Parathyroid adenoma (tissue), 2 donors: ENCODE data around the gene GEN1.

Source experiments
- H2AFZ ChIP-seq: fragments of 300-600 bp; sonication (generic); one replicate; pipeline ENCODE4 v1.7.0; 2017; ENCODE audit warnings: antibody characterized with exemption, mild to moderate bottlenecking
- H3K27ac ChIP-seq: fragments of 300-600 bp; sonication (generic); one replicate; pipeline ENCODE4 v1.7.0; 2017
- H3K27me3 ChIP-seq: fragments of 300-600 bp; sonication (generic); one replicate; pipeline ENCODE4 v1.7.0; 2017; ENCODE audit warnings: low read length; ENCODE audit not compliant: control insufficient read depth, insufficient read depth
- H3K36me3 ChIP-seq: fragments of 300-600 bp; sonication (generic); one replicate; pipeline ENCODE4 v1.7.0; 2017; ENCODE audit warnings: low read length; ENCODE audit not compliant: control insufficient read depth, insufficient read depth
- H3K4me1 ChIP-seq: fragments of 300-600 bp; sonication (generic); one replicate; pipeline ENCODE4 v1.7.0; 2017; ENCODE audit warnings: control low read depth
- H3K4me2 ChIP-seq: fragments of 300-600 bp; sonication (generic); one replicate; pipeline ENCODE4 v1.7.0; 2017; ENCODE audit warnings: low read length
- H3K4me3 ChIP-seq: fragments of 300-600 bp; sonication (generic); one replicate; pipeline ENCODE4 v1.7.0; 2017; ENCODE audit warnings: low read depth, low read length
- H3K79me2 ChIP-seq: fragments of 300-600 bp; sonication (generic); one replicate; pipeline ENCODE4 v1.7.0; 2017; ENCODE audit warnings: control low read depth
- H3K9ac ChIP-seq: fragments of 300-600 bp; sonication (generic); one replicate; pipeline ENCODE4 v1.7.0; 2017; ENCODE audit warnings: mild to moderate bottlenecking
- H3K9me3 ChIP-seq: fragments of 300-600 bp; sonication (generic); one replicate; pipeline ENCODE4 v1.7.0; 2017; ENCODE audit warnings: low read length; ENCODE audit not compliant: control insufficient read depth
- TF ChIP-seq, protein P1 (sequence below): fragments of 300-600 bp; sonication (generic); IDR thresholded peaks from one replicate; pipeline ENCODE4 v1.7.0; 2017; ENCODE audit warnings: antibody characterized with exemption, mild to moderate bottlenecking
- donor health status: primary hyperparathyroidism.

GEN1 gene

GRCh38 chr2:17753803-17754663 lies at the start of gene GEN1, which contains the start of gene SMC6:
Gene GEN1 (plus strand): TSS chr2:17754138. CDS start chr2:17759944, 5,806 bp downstream.
Gene SMC6 (minus strand): TSS chr2:17753810. CDS start chr2:17745946, 7,864 bp downstream.
- peak within 1 kb of the TSS; percentile 65 for H3K4me2 ChIP-seq
- no peaks in the 10 kb centered on the region for H3K27me3 ChIP-seq
- peak within 1 kb of the TSS; percentile 41 for H3K9ac ChIP-seq
- H3K4me3 ChIP-seq, result peak within 1 kb of the TSS; percentile 90
- H3K36me3 ChIP-seq, result no peaks in the 10 kb centered on the region
- no peaks in the 10 kb centered on the region for H3K4me1 ChIP-seq
- H3K27ac ChIP-seq, result peak within 1 kb of the TSS; percentile 89
- TF ChIP-seq, protein P1, sequence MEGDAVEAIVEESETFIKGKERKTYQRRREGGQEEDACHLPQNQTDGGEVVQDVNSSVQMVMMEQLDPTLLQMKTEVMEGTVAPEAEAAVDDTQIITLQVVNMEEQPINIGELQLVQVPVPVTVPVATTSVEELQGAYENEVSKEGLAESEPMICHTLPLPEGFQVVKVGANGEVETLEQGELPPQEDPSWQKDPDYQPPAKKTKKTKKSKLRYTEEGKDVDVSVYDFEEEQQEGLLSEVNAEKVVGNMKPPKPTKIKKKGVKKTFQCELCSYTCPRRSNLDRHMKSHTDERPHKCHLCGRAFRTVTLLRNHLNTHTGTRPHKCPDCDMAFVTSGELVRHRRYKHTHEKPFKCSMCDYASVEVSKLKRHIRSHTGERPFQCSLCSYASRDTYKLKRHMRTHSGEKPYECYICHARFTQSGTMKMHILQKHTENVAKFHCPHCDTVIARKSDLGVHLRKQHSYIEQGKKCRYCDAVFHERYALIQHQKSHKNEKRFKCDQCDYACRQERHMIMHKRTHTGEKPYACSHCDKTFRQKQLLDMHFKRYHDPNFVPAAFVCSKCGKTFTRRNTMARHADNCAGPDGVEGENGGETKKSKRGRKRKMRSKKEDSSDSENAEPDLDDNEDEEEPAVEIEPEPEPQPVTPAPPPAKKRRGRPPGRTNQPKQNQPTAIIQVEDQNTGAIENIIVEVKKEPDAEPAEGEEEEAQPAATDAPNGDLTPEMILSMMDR, result no peak
- H3K9me3 ChIP-seq, result no peaks in the 10 kb centered on the region
- peaks cover 2% of the 10 kb centered on the region for H3K79me2 ChIP-seq
- H2AFZ ChIP-seq, result peak within 1 kb of the TSS; percentile 99

DNA sequence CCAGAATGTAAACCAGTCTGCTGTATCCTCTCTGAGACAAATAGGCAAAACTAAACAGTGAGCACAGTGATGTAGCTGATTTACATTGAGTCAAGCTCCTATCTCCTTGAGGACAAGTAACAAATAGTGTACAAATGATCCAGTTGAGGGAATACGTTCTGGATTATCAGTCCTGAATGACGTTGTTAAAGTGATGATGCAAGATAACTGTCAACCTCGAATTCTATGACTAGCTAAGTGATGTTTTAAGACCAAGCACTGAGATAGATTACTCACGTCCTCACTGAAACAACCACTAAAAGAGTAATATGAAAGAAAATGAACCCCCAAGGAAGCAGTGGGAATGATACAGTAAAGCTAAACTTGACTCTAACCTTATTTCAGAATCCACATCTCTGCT lies 47.1 kb upstream of the GEN1 start:
- Histone ChIP-seq H3K4me3 (no peak overlapping the region), H3K4me1 (no peaks in the 10 kb centered on the region), H3K9ac (no peak overlapping the region), H2AFZ (no peak overlapping the region), H3K27ac (no peak overlapping the region), H3K79me2 (no peaks in the 10 kb centered on the region), H3K4me2 (no peak overlapping the region), H3K27me3 (no peaks in the 10 kb centered on the region), H3K9me3 (no peaks in the 10 kb centered on the region), H3K36me3 (no peaks in the 10 kb centered on the region)
- TF ChIP-seq, protein P1, result no peak

DNA sequence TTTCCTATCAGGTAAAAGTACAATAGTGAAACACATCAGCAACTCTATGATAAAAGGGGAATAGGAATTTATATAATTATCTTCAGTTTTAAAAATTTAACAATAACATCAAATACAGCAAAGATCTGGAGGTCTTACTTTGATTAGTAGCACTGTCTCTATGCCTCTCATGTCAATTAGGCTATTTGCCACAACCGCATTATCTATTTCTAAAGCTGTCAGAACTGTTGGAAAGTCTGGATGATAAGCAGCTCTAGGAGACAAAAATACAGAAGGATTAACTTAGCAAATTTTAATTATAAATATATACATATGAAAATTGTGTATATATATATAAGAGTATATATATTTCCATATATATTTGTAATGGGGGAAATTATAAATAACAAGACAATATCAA lies 45.4 kb upstream of the GEN1 start:
- Histone ChIP-seq H3K9me3 (no peaks in the 10 kb centered on the region), H3K27me3 (no peaks in the 10 kb centered on the region)
- TF ChIP-seq, protein P1, result no peak

DNA sequence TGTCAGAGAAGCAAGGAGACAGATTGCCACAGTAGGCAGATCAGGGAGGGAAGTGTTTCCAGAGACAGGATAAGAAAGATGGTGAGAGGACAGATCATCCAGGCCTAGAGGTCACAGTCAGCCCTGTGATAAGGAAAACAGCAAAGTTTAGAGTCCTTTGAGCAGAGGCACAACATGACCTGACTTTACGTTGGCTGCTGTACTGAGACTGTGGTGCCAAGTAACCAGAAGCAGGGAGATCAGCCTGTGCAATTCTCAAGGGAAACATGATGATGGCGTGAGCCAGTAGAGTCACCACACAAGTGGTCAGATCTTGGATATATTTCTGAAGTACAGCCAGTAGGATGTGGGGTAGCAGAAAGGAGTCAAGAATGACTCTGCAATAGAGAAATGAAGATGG lies 44.0 kb upstream of the GEN1 start:
- TF ChIP-seq, protein P1, result no peak
- Histone ChIP-seq H3K27ac (no peak overlapping the region), H2AFZ (no peak overlapping the region), H3K9ac (no peak overlapping the region), H3K27me3 (no peaks in the 10 kb centered on the region), H3K79me2 (no peaks in the 10 kb centered on the region), H3K9me3 (no peaks in the 10 kb centered on the region), H3K4me3 (no peak overlapping the region), H3K4me2 (no peak overlapping the region), H3K4me1 (no peaks in the 10 kb centered on the region), H3K36me3 (no peaks in the 10 kb centered on the region)

More for the DNA sequence above, 45.4 kb upstream of the GEN1 start:
- Histone ChIP-seq H3K79me2 (no peaks in the 10 kb centered on the region), H3K36me3 (no peaks in the 10 kb centered on the region), H3K4me3 (no peak overlapping the region), H3K4me2 (no peak overlapping the region), H3K27ac (no peak overlapping the region), H2AFZ (no peak overlapping the region), H3K4me1 (no peaks in the 10 kb centered on the region), H3K9ac (no peak overlapping the region)
